NCI-H345 treated with DMSO at 0.1 percent for 48 hours (cell line): Measurements from ENCODE around the gene ATF6.
A peak's percentile ranks its signal among the peaks of the same experiment; 100 is the strongest.

Experiments
- DNase-seq: peaks from one replicate; lab custom pipeline; 2025; ENCODE audit not compliant: unreplicated experiment; lab: John Stamatoyannopoulos, UW

Gene ATF6

GRCh38 chr1:161933592-161934588 lies 167.8 kb downstream of the ATF6 start:
- DNase-seq, result peak; percentile 48

GRCh38 chr1:161935264-161935663 lies 169.1 kb downstream of the ATF6 start:
- DNase-seq, result no peak

GRCh38 chr1:161936786-161937185 lies 170.7 kb downstream of the ATF6 start:
- DNase-seq, result no peak

- no peak for DNase-seq
Measured at GRCh38 chr1:161940866-161941591, 174.9 kb downstream of the ATF6 start.

GRCh38 chr1:161941726-161942436 lies 175.8 kb downstream of the ATF6 start:
- no peak for DNase-seq

- DNase-seq, result no peak
Measured at GRCh38 chr1:161943737-161944136, 177.6 kb downstream of the ATF6 start.

- no peak for DNase-seq
Measured at GRCh38 chr1:161944381-161944780, 178.3 kb downstream of the ATF6 start.

- no peak for DNase-seq
Measured at GRCh38 chr1:161945306-161946060, 179.4 kb downstream of the ATF6 start.

- no peak for DNase-seq
Measured at GRCh38 chr1:161946071-161946987, 180.2 kb downstream of the ATF6 start.

GRCh38 chr1:161948435-161948834 lies 182.3 kb downstream of the ATF6 start:
- DNase-seq, result no peak

GRCh38 chr1:161949548-161949947 lies 183.4 kb downstream of the ATF6 start:
- no peak for DNase-seq

- no peak for DNase-seq
Measured at GRCh38 chr1:161950377-161950776, 184.3 kb downstream of the ATF6 start.

GRCh38 chr1:161951646-161952045 lies 185.5 kb downstream of the ATF6 start:
- no peak for DNase-seq

GRCh38 chr1:161952607-161953172 lies 186.6 kb downstream of the ATF6 start:
- DNase-seq, result no peak

GRCh38 chr1:161953256-161953920 lies 187.3 kb downstream of the ATF6 start:
- no peak for DNase-seq

- no peak for DNase-seq
Measured at GRCh38 chr1:161954050-161954449, 187.9 kb downstream of the ATF6 start.

GRCh38 chr1:161954466-161954865 lies 188.3 kb downstream of the ATF6 start:
- no peak for DNase-seq

- DNase-seq, result no peak
Measured at GRCh38 chr1:161955606-161956005, 189.5 kb downstream of the ATF6 start.

GRCh38 chr1:161956097-161956496 lies 190.0 kb downstream of the ATF6 start:
- DNase-seq, result no peak
